GM18951 (cell line): Measurements from ENCODE around the gene SCO2.

Experiments
- POLR2A ChIP-seq: IDR thresholded peaks from 4 replicates; pipeline ENCODE4 v1.6.1; 2011; ENCODE audit warnings: mild to moderate bottlenecking; ENCODE audit not compliant: insufficient read length, insufficient read depth; ENCODE audit errors: extremely low read depth
- in situ Hi-C: fragments of 300-500 bp; cut with MboI; formaldehyde crosslinking; loops from one replicate; pipeline ENCODE4 v1.12.0; 2022; ENCODE audit warnings: low sequenced_read_pairs, mixed read lengths, inconsistent platforms; ENCODE audit not compliant: unreplicated experiment

The SCO2 gene

DNA sequence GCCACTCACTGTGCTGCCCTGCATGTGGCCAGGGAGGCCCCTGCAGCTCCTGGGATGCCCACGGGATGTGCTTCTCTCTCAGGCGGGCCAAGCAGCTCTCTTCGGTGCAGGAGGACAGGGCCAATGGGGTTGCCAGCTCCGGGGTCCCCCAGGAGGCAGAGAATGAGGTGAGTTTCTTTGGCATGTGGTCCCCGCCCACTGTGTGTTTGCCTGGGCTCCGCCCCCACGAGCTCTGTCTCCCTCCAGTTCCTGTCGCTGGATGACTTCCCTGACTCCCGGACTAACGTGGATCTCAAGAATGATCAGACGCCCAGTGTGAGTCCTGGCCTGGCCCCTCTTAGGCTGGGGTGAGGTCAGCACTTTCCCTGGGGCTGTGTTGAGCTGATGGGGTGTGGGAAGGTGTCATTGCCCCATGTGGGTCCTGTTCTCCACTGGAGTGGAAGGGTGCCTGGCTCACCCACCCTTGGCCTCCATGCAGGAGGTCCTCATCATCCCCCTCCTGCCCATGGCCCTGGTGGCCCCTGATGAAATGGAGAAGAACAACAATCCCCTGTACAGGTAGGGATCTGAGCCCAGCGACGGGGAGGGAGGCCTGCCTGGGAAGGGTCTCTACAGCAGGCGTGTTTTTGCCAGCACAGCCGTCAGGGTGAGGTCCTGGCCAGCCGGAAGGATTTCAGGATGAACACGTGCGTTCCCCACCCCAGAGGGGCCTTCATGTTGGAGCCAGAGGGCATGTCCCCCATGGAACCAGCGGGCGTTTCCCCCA, 7.7 kb downstream of the SCO2 start:
- no peak for TF ChIP-seq POLR2A
- in situ Hi-C loops: no loop called here

GRCh38 chr22:50516891-50517290, 8.5 kb downstream of the SCO2 start:
- in situ Hi-C loops: no loop called here
- no peak for TF ChIP-seq POLR2A

DNA sequence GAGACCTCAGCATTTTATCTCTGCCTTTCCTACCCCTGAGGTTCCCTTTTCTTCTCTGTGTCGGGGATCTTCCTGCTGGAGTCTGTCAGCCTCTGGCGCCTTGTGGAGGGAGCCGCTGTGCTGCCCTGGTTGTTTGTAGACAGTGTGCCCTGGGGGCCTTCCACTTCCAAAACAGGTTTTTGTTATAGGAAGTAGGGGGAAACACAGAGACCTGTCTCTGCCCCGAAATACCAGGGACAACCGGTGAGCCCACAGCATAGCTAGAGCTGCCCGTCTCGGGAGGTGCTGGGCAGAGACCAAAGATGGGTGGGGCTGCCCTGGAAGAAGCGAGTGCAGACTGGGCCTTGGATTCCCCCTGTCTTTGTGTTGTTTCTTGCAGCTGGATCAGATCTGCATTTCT, 9.3 kb downstream of the SCO2 start:
- no peak for TF ChIP-seq POLR2A
- in situ Hi-C loops: no loop called here

GRCh38 chr22:50513175-50513574, 12.2 kb downstream of the SCO2 start:
- in situ Hi-C loops: no loop called here
- no peak for TF ChIP-seq POLR2A

GRCh38 chr22:50508897-50509296, 16.5 kb downstream of the SCO2 start:
- in situ Hi-C loops: loop anchor here (10.0 kb wide), 1 partner anchor 234 kb away; the partner anchor contains the start of gene MAPK11
- TF ChIP-seq POLR2A: no peak

GRCh38 chr22:50507991-50508884, 17.2 kb downstream of the SCO2 start, which contains the start of gene NCAPH2:
Gene NCAPH2, plus strand, starts transcription at chr22:50508224. Its CDS starts 114 bp downstream, at chr22:50508338.
- peak; percentile 87 for TF ChIP-seq POLR2A
- in situ Hi-C loops: loop anchor here (10.0 kb wide), 1 partner anchor 233 kb away; the partner anchor contains the start of gene MAPK11

- in situ Hi-C loops: loop anchor here (10.0 kb wide), 1 partner anchor 233 kb away; the partner anchor contains the start of gene MAPK11
- TF ChIP-seq POLR2A: peak; percentile 80
Measured at GRCh38 chr22:50507421-50507990, 17.9 kb downstream of the SCO2 start, which contains the start of gene LMF2. Gene LMF2, minus strand, starts transcription at chr22:50507702. Its CDS starts 27 bp downstream, at chr22:50507675.

GRCh38 chr22:50506611-50507420, 18.6 kb downstream of the SCO2 start:
- in situ Hi-C loops: loop anchor here (10.0 kb wide), 1 partner anchor 232 kb away; the partner anchor contains the start of gene MAPK11
- no peak for TF ChIP-seq POLR2A

DNA sequence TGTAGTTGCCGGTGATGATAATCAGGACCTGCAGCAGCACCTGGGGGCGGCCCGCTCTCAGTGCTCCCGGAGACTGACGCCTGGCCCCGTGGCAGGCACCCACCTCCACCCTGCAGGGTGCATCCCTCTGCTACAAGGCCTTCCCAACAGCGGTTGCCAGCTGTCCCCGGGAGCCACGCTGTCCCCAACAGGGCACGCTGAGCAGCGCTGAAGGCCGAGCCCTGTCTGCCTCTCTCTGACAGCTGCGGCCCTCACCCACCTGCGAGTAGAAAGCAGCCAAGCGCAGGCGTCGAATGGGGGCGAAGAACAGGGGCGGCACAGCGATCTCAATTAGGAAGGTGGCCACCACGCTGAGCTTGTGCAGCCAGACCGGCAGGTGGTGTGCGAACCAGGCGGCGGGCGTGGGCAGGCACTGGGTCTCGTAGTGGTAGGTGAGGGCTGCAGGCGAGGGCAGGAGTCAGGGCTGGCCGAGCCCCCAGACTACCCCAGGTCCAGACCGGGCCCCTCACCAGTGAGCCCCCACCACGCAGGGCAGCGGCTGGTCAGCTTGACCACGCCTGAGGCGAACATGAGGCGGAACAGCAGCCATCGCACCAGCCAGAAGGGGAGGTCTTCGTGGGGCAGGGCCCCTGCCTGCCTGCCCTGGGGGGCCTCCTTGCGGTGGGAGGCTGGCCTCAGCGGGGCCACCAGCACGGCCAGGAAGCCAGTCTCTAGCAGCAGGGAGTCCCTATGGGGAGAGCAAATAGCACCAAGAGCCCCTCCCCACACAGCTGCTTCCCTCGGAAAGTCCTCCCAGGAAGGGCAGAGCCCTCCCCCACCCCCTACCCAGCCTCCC, 19.4 kb downstream of the SCO2 start:
- no peak for TF ChIP-seq POLR2A
- in situ Hi-C loops: loop anchor here (10.0 kb wide), 1 partner anchor 231 kb away; the partner anchor contains the start of gene MAPK11

DNA sequence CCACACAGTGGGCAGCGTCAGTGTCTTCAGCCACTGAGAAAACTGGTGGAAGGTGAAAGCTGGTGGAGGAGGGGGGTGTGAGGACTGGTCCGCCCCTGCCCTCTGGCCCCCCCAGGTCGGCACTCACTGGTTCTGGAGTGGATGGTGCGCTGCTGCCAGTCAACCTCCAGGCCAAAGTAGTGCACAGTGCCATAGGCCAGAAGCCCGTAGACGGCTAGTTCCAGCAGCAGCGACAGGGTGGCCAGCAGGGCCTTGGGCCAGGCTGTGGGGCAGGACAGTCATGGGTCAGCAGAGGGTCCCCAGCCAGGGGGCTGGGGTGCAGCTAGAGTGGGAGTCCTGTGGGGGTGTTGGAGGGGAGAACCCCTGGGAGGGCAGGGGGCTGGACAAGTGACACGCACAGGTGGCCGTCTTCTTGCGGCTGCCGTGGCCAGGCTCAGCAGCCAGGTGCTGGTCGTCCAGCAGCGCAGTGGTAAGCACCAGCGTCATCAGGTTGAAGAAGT, 20.1 kb downstream of the SCO2 start:
- no peak for TF ChIP-seq POLR2A
- in situ Hi-C loops: loop anchor here (10.0 kb wide), 1 partner anchor 231 kb away; the partner anchor contains the start of gene MAPK11

- in situ Hi-C loops: loop anchor here (10.0 kb wide), 1 partner anchor 230 kb away; the partner anchor contains the start of gene MAPK11
- TF ChIP-seq POLR2A: no peak
Measured at GRCh38 chr22:50504369-50505211, 20.8 kb downstream of the SCO2 start.
